Retinal pigment epithelial cell (primary cell): Measurements from ENCODE around the gene SKAP2.

Experiments
- DNase-seq: peaks from one replicate; pipeline ENCODE4 v3.0.0-alpha.2; 2010; ENCODE audit warnings: low read depth
- H3K4me3 ChIP-seq: 2 replicates; pipeline ENCODE4 v1.5.1; 2011; ENCODE audit warnings: mild to moderate bottlenecking, low read length, control low read depth, moderate library complexity
- CTCF ChIP-seq: conservative IDR thresholded peaks from 2 replicates; pipeline ENCODE4 v1.5.1; 2011; ENCODE audit warnings: low read depth, low read length, control low read depth, inconsistent platforms

Gene SKAP2

GRCh38 chr7:26857506-26858240 is 6.7 kb downstream of the SKAP2 start:
- TF ChIP-seq CTCF: no peak
- no peak for DNase-seq
- H3K4me3 ChIP-seq: no peak overlapping the region

- DNase-seq: no peak
- H3K4me3 ChIP-seq: no peak overlapping the region
- TF ChIP-seq CTCF: no peak
Measured at GRCh38 chr7:26857170-26857505, 7.3 kb downstream of the SKAP2 start.

- no peak for DNase-seq
- no peak for TF ChIP-seq CTCF
- H3K4me3 ChIP-seq: no peak overlapping the region
Measured at GRCh38 chr7:26856176-26856985, 8.0 kb downstream of the SKAP2 start.

GRCh38 chr7:26854876-26855855 is 9.2 kb downstream of the SKAP2 start:
- TF ChIP-seq CTCF: no peak
- DNase-seq: no peak
- H3K4me3 ChIP-seq: no peak overlapping the region

- peak; percentile 2 for DNase-seq
- TF ChIP-seq CTCF: peak; percentile 61
Measured at GRCh38 chr7:26853788-26854393, 10.5 kb downstream of the SKAP2 start.

GRCh38 chr7:26850193-26850651 is 14.2 kb downstream of the SKAP2 start:
- no peak for TF ChIP-seq CTCF
- no peak overlapping the region for H3K4me3 ChIP-seq
- no peak for DNase-seq

More at GRCh38 chr7:26853788-26854393, 10.5 kb downstream of the SKAP2 start:
- H3K4me3 ChIP-seq: no peak overlapping the region
